Skeletal muscle satellite cell (primary cell): ENCODE results near the gene DUSP16.
"Not testable (repeated sequence)": the region's sequence is repeated elsewhere in the genome, so short reads cannot be mapped to it uniquely, and the experiment has no call there.

Experiments
- H3K27me3 ChIP-seq: 2 replicates; pipeline ENCODE4 v1.7.0; 2013; ENCODE audit warnings: low read length; ENCODE audit not compliant: control insufficient read depth, insufficient read depth
- H3K36me3 ChIP-seq: 2 replicates; pipeline ENCODE4 v1.7.0; 2013; ENCODE audit warnings: mild to moderate bottlenecking, control low read depth, low read length; ENCODE audit not compliant: insufficient read depth
- H3K4me1 ChIP-seq: 2 replicates; pipeline ENCODE4 v1.7.0; 2013; ENCODE audit warnings: low read length; ENCODE audit not compliant: control insufficient read depth, insufficient read depth
- H3K4me2 ChIP-seq: 2 replicates; pipeline ENCODE4 v1.7.0; 2013; ENCODE audit warnings: mild to moderate bottlenecking, low read length
- H3K4me3 ChIP-seq: 2 replicates; pipeline ENCODE4 v1.7.0; 2013; ENCODE audit warnings: low read length
- H3K9ac ChIP-seq: 2 replicates; pipeline ENCODE4 v1.7.0; 2013; ENCODE audit warnings: mild to moderate bottlenecking, low read depth, low read length, moderate library complexity
- H3K9me3 ChIP-seq: replicated peaks from 2 replicates; pipeline ENCODE4 v1.7.0; 2013; ENCODE audit warnings: mild to moderate bottlenecking, control low read depth, low read length

Gene DUSP16

GRCh38 chr12:12471982-12472961, 90.4 kb downstream of the DUSP16 start:
- H3K4me1 ChIP-seq, H3K36me3 ChIP-seq, H3K9ac ChIP-seq, H3K4me3 ChIP-seq, H3K9me3 ChIP-seq, H3K27me3 ChIP-seq, H3K4me2 ChIP-seq: not testable (repeated sequence)

DNA sequence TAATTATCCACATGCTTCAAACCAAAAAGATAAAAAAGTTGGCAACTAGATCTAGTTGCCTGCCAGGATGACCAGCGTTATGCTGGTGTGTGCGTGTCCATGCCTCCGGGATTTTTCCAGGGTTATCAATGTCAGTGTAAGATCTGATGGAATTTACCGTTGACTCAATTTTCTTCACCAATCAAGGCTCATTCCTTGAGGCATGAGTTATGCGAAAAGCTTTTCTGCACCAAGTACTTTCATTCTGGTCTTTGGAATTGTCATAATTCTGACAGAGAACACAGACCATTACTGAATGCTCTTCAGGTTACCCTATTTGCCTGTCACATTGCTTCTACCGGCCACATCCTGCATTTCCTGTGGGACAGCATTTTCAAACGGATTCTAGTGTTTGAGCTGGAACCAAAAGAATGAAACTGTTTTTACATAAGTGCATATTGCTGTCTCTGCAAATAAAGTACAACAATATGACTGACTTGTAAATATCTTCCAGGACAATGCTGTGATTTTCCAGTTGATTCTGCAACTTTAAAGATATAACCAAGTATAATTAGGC, 91.8 kb downstream of the DUSP16 start:
- no peak overlapping the region for H3K4me3 ChIP-seq
- no peak overlapping the region for H3K4me2 ChIP-seq
- peaks cover 7% of the 10 kb centered on the region for H3K4me1 ChIP-seq
- H3K9ac ChIP-seq: no peak overlapping the region
- H3K36me3 ChIP-seq: no peaks in the 10 kb centered on the region
- H3K9me3 ChIP-seq: no peaks in the 10 kb centered on the region
- no peaks in the 10 kb centered on the region for H3K27me3 ChIP-seq

GRCh38 chr12:12469386-12469785, 93.3 kb downstream of the DUSP16 start:
- Histone ChIP-seq H3K27me3 (no peaks in the 10 kb centered on the region), H3K9me3 (no peaks in the 10 kb centered on the region), H3K4me2 (no peak overlapping the region), H3K4me3 (no peak overlapping the region), H3K36me3 (no peaks in the 10 kb centered on the region), H3K9ac (no peak overlapping the region), H3K4me1 (peaks cover 7% of the 10 kb centered on the region)

DNA sequence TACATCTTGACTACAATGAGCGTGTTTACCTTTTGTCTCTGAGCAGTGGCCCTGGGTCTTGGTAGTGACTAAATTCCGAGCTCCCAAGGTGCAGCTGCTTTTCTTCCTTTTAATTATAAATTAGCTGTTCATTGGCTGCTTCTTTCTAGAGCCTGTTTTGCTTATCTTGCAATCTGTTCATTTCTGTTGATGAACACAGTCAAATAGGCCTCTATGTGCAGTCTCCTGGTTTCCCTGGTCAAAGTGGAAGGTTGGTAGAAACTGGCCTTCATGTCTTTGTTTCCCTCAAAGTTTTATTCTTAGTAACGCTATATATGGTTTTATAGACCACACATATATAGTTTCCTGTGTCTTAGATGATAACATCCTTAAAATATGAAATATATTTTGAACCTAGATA, 94.1 kb downstream of the DUSP16 start:
- Histone ChIP-seq H3K4me1 (peaks cover 7% of the 10 kb centered on the region), H3K4me3 (no peak overlapping the region)

GRCh38 chr12:12467688-12468261, 94.9 kb downstream of the DUSP16 start:
- Histone ChIP-seq H3K4me2 (no peak overlapping the region), H3K9me3 (no peaks in the 10 kb centered on the region), H3K4me1 (peaks cover 7% of the 10 kb centered on the region), H3K9ac (no peak overlapping the region), H3K36me3 (no peaks in the 10 kb centered on the region), H3K4me3 (no peak overlapping the region), H3K27me3 (no peaks in the 10 kb centered on the region)

More for the DNA sequence above, 94.1 kb downstream of the DUSP16 start:
- no peaks in the 10 kb centered on the region for H3K9me3 ChIP-seq
- H3K4me2 ChIP-seq: no peak overlapping the region
- H3K9ac ChIP-seq: no peak overlapping the region
- no peaks in the 10 kb centered on the region for H3K27me3 ChIP-seq
- H3K36me3 ChIP-seq: no peaks in the 10 kb centered on the region

GRCh38 chr12:12467264-12467663, 95.4 kb downstream of the DUSP16 start:
- no peaks in the 10 kb centered on the region for H3K9me3 ChIP-seq
- H3K27me3 ChIP-seq: no peaks in the 10 kb centered on the region
- no peak overlapping the region for H3K4me2 ChIP-seq
- H3K4me1 ChIP-seq: peaks cover 7% of the 10 kb centered on the region
- no peak overlapping the region for H3K9ac ChIP-seq
- no peaks in the 10 kb centered on the region for H3K36me3 ChIP-seq
- no peak overlapping the region for H3K4me3 ChIP-seq

DNA sequence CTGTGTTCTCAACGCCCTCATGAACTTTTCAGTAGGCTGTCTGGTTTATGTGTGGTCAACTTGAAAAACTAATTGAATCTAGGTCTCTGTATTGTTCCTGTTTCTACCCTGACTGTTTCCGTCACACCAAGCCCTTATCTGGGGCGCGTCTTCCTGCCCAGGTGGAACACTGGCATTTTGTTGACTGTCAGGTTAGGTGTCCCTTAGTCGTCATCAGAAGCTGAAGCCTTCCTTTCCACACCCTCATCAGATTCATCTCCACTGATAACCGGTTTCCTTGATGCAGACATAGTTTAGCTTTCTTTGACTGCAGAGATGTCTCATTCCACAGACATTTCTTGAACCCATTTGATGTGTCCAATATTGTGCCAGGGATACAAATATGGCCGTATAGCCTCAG, 96.5 kb downstream of the DUSP16 start:
- H3K36me3 ChIP-seq: no peaks in the 10 kb centered on the region
- no peak overlapping the region for H3K4me2 ChIP-seq
- no peaks in the 10 kb centered on the region for H3K9me3 ChIP-seq
- H3K4me1 ChIP-seq: peaks cover 7% of the 10 kb centered on the region
- no peak overlapping the region for H3K4me3 ChIP-seq
- no peak overlapping the region for H3K9ac ChIP-seq
- no peaks in the 10 kb centered on the region for H3K27me3 ChIP-seq

GRCh38 chr12:12465522-12465921, 97.1 kb downstream of the DUSP16 start:
- H3K36me3 ChIP-seq: no peaks in the 10 kb centered on the region
- no peak overlapping the region for H3K9ac ChIP-seq
- H3K4me1 ChIP-seq: peaks cover 7% of the 10 kb centered on the region
- no peak overlapping the region for H3K4me3 ChIP-seq
- H3K9me3 ChIP-seq: no peaks in the 10 kb centered on the region
- H3K4me2 ChIP-seq: no peak overlapping the region
- no peaks in the 10 kb centered on the region for H3K27me3 ChIP-seq

GRCh38 chr12:12461923-12462315, 100.7 kb downstream of the DUSP16 start:
- H3K4me1 ChIP-seq: no peaks in the 10 kb centered on the region

DNA sequence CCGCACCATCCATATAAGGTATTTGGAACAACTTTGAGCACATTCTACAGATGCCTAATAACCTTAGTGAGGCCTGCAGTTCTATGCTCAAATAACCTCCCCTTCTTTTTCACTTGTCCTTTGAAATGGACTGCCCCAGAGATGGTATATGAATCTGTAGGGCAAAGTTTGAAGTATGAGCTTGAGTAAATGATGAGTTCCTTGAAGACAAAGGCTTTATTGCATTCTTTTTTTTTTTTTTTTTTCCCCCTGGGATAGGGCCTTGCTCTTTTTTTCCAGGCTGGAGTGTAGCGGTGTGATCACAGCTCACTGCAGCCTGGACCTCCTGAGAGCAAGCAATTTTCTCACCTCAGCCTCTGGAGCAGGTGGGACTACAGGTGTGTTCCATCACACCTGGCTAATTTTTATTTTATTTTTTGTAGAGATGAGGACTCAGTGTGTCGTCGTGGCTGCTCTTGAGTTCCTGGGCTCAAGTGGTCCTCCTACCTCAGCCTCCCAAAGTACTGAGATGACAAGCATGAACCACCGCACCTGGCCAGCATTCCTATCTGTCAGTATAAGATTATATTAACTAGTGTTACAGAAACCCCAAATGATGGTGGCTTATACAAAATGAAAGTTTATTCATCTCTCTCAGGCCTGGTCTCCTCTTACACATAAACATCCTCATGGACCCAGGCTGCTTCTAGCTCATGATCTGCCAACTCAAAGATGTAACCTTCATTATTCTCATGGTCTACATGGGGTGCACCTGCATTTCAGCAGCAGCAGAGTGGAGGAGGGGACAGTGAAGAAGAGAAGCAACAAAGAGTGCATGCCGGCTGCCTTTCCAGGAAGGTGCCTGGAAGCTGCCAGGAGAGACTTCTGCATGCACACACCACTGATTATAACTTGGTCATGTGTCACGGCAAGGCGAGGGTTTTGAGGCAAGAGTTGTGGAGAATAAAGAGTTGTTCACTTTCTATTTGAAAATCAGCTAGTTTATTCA, 101.4 kb downstream of the DUSP16 start:
- no peak overlapping the region for H3K4me2 ChIP-seq
- H3K4me3 ChIP-seq: no peak overlapping the region
- no peaks in the 10 kb centered on the region for H3K36me3 ChIP-seq
- H3K4me1 ChIP-seq: no peaks in the 10 kb centered on the region
- H3K9me3 ChIP-seq: no peaks in the 10 kb centered on the region
- no peaks in the 10 kb centered on the region for H3K27me3 ChIP-seq
- H3K9ac ChIP-seq: no peak overlapping the region

More at GRCh38 chr12:12461923-12462315, 100.7 kb downstream of the DUSP16 start:
- no peaks in the 10 kb centered on the region for H3K9me3 ChIP-seq
- H3K4me3 ChIP-seq: no peak overlapping the region
- H3K36me3 ChIP-seq: no peaks in the 10 kb centered on the region
- no peaks in the 10 kb centered on the region for H3K27me3 ChIP-seq
- no peak overlapping the region for H3K9ac ChIP-seq
- H3K4me2 ChIP-seq: no peak overlapping the region

GRCh38 chr12:12456637-12457036, 106.0 kb downstream of the DUSP16 start:
- Histone ChIP-seq H3K27me3 (no peaks in the 10 kb centered on the region), H3K4me3 (no peak overlapping the region), H3K9ac (no peak overlapping the region), H3K9me3 (no peaks in the 10 kb centered on the region), H3K4me2 (no peak overlapping the region), H3K36me3 (no peaks in the 10 kb centered on the region), H3K4me1 (no peaks in the 10 kb centered on the region)
